8988T (cell line): ENCODE results near the gene ANKRD31.

Source experiments
- DNase-seq: peaks from one replicate; pipeline ENCODE4 v3.0.0; 2011

The ANKRD31 gene

DNA sequence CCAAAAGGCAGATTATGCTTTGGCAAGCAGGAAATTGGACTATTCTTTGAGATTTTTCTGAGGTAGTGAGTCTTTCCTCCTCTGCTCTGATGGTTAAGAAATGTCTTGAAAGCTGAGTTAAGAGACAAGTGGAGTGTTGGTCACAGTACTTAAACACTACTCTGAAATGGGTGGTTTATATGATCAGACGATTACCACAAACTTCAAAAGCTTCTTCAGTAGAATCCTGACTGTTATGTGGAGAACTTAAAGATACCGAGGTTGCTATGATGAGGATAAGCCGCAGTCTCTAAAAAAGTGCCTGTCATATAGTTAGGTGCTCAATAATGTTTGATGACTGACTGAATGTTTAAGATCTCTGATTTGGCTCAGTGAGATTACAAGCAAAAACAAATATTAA, 208.6 kb downstream of the ANKRD31 start:
- no peak for DNase-seq

DNA sequence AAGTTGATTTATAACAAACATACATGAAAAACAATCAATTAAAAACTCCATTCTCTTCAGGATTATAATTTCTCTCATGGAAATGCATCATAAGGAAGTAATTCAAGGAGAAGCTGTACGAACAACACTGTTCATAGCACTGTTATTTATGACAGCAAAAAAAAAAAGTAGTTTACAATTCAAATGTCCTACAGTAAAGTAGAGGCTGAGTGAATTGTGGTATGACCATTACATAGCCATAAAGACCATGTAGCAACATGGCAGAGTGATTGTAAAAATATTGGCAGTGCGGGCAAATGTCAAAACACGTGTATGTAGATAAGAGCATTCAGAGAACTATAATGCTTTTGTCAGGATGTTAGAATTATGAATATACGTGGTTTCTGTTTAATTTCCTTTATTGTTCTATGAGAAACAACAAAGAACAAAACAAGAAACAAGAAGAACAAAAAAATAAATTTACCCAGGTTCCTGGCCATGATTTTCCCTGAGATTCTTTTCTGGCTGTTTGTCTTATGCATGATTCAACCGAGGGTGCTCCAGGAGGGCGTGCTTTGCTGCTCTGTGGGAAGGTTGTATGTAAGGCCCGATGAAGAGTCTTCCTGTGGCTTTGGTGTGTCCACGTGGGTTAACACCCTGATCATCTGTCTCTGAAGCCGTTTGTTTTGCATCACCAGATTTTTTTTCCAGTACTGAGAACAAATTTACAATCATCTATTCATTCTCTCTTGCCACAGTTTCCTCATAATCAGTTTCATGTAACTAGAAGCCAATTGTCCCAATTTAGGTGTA, 213.1 kb downstream of the ANKRD31 start:
- no peak for DNase-seq

DNA sequence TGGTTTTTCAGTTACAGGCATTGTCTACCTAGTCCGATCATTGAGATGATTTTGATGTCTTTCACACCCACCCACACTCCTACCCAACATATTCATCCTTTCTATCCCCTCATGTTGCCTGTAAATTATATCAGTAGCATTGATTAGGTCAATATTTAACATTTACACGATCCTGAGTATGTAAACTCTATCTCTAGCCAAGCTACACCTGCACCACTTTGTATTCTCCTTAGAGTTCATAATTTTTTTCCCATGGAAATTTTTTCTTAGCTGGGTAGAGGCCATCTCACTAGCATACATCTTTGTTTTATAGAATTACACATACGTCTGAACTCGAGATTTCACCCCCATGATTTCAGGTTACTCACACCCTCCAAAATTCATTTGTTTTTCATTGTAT, 214.9 kb downstream of the ANKRD31 start:
- DNase-seq, result no peak

DNA sequence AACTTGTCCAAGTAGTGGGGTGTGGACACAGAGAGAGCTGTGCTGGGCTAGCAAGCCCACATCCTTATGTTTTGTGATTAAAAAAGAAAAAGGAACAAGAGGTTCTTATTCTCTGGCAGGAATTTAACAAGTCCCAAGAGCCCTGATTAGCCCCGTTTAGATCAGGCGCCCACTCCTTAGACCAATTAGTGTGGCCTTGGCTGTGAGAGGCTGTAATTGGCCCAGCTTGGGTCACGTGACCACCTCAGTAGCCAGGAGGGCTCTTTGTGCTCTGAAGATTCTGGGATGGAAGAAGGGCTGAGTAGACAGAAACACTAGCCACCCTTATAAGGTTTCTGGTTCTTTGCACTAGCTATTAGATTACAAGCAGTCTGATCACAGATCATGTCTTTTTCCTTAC, 215.5 kb downstream of the ANKRD31 start:
- no peak for DNase-seq

DNA sequence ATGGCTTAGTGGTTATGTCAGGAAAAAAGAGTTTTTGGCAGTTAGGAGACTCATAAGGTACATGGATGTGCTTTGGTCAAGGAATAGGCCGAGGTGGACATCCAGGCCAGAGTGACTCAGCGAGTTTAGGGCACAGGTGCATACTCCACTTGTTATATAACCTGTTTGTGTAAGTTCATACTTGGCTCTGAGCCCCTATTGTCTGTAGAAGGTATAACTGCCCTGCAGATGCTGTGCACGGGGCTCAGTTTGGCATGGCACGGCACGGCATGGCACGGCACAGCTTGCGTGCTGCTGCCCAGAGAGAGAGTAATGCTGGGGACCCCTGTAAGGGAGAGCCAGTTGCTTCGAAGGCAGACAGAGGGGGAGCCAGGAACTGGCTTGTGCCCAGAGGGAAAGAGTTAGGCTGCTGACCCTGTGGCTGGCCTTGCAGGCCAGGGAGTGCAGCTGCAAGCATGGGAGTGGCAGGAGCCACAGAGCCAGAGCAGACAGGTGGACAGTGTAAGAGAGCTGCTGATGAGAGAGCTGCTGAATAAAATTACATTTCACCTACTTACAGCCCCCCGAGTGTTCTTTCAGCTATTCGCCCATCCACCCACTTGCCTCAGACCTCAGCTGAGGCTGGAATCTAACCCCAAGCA, 216.5 kb downstream of the ANKRD31 start:
- DNase-seq, result no peak

DNA sequence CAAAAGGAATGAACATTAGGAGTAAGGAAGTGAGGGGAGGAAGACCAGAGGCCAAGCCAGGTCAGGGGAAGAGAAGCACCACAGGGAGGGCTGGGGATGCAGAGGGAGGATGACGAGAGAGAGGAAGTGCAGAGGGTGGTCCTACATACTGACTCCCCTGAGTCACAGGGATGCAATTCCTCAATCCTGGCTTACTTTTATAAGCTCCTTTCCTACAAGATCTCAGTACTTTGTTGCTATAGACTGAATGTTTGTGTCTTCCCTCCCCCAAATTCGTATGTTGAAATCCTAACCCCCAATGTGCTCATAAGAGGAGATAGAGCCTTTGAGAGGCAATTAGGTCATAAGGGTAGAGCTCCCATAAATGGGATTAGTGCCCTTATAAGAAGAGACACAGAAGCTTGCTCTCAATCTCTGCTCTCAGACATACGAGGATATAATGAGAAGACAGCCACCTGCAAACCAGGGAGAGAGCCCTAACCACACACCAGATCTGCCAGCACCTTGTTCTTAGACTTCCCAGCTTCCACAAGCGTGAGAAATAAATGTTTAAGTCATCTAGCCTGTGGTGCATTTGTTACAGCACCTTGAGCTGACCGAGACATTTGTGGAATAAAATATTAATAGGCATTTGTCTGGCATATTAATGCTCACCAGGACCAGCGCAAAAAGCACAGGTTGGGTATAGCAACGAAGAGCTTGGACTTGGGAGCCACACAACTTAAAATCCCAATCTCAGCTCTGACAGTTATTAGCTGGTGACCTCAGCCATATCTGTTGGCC, 217.7 kb downstream of the ANKRD31 start:
- no peak for DNase-seq
